ENCODE data around the gene FBXL17.

Gene FBXL17

GRCh38 chr5:107887166-107887943, 494.5 kb downstream of the FBXL17 start:
- DNase-seq: no peak

- DNase-seq: no peak
Observed at GRCh38 chr5:107885601-107886000, 496.3 kb downstream of the FBXL17 start.

- no peak for DNase-seq
Observed at GRCh38 chr5:107884871-107885270, 497.0 kb downstream of the FBXL17 start.

DNA sequence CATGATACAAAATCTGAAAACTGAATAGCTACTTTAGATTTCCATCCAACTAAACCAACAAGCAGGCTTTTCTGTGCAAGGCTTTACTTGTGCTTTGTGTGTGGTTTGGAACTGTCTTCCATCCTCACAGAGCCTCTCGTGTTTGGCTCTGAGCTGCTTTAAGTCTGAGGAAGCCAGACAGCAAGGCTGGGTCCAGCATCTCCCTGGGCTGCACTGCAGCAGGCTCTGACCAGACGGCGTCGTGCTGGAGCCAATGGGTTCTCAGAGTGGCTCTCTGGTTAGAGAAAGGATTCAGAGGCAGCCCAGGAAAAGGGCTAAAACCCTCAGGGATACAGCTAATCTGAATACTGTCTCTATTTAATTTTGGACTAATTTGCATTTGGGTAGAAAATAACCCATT, 503.2 kb downstream of the FBXL17 start:
- DNase-seq: peak in 1 of 2 donors; percentile 5

DNA sequence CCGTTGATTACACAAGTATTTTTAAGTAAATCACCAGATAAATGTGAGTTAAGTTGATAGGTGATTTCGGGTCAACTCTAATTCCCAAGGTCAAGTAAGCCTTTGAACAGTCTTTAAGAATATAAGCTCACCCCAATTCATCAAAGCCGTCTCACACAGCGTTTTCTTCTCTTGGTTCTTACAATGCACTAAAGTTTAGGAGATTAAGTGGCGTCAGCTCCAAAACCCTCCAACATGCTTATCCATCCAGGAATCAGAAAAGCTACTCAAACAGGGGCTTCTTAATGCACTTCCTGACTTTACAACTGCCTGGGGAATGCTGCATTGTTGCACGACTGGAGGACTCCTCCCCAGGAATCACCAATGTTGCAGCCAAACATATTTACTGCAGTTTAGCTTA, 505.0 kb downstream of the FBXL17 start:
- DNase-seq: no peak

DNA sequence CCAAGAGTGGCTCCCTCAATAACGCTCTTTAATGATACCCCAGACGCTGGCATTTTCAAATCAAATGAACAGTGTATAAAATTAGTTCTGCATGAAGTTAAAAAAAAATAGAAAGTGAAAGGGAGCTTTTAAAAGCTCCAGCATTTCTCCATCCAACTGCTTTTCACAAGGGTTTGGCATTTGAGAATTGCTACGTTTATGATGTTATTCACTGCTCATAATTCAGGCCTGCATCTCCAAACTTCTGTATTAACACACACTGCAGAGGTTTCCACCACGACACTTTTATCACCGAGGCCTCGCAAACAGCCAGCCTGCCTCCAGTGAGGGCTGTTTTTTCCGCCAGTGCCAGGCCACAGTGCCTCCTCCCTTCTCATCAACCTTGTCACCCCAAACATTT, 505.6 kb downstream of the FBXL17 start:
- DNase-seq: no peak

- DNase-seq: no peak
Observed at GRCh38 chr5:107875833-107876232, 506.1 kb downstream of the FBXL17 start.

GRCh38 chr5:107874795-107875194, 507.1 kb downstream of the FBXL17 start:
- no peak for DNase-seq

DNA sequence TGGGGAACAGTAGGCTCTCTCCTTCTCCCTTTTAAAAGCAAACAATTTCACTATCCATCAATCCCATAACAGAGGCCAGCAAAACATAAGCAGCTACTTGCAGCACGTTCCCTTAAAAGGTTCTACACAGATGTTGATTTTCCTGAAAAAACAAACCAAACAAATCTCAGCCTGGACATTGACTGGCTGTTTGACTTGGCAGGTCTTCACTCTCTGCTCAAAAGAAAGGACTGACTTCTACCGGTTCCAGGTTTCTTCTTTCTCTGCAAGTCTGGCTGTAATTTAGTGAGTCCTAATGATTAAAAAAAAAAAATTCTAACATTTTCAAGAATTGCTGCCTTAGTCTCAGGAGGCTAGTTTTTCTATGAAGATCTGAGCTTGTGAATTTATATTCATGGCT, 508.0 kb downstream of the FBXL17 start:
- DNase-seq: no peak

DNA sequence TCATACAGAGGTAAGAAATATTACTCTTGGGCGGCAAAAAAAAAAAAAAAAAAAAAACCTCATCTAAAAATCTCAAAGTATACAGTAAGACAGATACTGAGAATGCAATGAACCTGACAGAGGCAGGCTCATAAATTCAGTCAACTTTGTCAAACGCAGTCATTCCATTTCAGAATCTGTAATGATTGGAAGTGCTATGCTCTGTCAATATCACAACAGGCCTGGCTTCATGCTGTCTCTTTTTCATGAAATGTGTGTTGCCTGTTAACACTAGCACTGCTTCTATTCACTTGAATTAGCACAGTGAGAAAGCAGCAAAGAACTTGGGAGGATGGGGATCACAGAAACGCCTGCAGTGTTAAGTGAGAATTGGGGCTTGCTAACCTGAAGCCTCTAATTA, 510.9 kb downstream of the FBXL17 start:
- DNase-seq: no peak

- no peak for DNase-seq
Observed at GRCh38 chr5:107869438-107870115, 512.3 kb downstream of the FBXL17 start.

- DNase-seq: no peak
Observed at GRCh38 chr5:107868650-107869409, 513.1 kb downstream of the FBXL17 start.

GRCh38 chr5:107867266-107867665, 514.6 kb downstream of the FBXL17 start:
- no peak for DNase-seq

DNA sequence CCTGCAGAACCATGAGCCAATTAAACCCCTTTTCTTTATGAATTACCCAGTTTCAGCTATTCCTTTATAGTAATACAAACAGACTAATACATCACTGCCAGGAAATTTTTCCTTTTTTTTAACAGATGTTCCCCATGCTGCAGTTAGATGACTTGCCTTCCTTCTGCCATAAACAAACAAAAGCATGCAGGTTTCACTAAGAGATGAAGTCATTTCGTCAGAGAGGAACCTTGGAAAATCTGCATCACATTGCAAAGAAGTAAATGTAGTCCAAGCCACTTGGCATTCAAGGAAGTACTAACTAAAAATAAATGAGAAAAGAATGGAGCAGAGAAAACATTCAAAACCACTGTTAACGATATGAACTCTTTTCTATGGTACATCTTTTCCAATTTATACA, 517.1 kb downstream of the FBXL17 start:
- no peak for DNase-seq

GRCh38 chr5:107863125-107863524, 518.8 kb downstream of the FBXL17 start:
- DNase-seq: no peak

GRCh38 chr5:107861565-107861964, 520.3 kb downstream of the FBXL17 start:
- DNase-seq: no peak

GRCh38 chr5:107860044-107860443, 521.9 kb downstream of the FBXL17 start:
- DNase-seq: no peak

DNA sequence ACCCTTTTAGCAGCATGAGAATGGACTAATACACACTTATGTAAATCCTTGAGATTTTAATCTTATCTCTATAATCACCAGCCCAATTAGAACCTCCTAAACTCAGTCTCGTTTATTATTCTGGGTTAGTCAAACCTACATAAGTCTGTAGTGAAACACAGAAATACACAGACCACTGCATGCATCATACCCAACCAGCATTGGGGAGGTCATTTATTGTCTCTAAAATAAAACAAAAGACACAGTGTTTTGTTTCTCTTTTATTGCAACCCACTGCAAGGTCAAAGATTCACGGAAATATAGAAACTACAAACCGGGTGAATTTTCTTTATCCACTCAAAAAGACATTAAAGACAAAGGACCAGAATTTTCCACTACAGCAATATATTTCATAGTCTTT, 523.1 kb downstream of the FBXL17 start:
- no peak for DNase-seq

- DNase-seq: no peak
Observed at GRCh38 chr5:107858324-107858723, 523.6 kb downstream of the FBXL17 start.

- DNase-seq: no peak
Observed at GRCh38 chr5:107857785-107858184, 524.1 kb downstream of the FBXL17 start.

DNA sequence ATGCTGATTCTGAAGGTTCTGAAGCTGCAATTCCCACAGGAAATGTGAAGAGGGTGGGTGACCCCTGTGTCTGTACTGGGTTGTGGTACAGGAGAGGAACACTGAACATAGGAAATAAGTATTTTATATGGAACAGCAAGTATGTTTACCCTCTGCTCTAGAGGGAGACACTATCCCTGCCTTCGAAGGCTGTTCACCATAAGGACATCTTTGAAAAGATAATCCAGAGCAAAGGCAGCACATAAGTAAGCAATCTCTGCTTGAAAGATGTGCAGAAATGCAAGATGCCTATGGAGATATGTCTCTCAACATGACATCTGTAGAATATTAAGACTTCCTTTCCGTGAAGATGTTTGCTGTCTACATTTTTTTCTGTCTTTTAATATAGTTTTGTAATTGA, 526.7 kb downstream of the FBXL17 start:
- DNase-seq: no peak

- no peak for DNase-seq
Observed at GRCh38 chr5:107853696-107854095, 528.2 kb downstream of the FBXL17 start.

GRCh38 chr5:107853031-107853430, 528.9 kb downstream of the FBXL17 start:
- DNase-seq: no peak

DNA sequence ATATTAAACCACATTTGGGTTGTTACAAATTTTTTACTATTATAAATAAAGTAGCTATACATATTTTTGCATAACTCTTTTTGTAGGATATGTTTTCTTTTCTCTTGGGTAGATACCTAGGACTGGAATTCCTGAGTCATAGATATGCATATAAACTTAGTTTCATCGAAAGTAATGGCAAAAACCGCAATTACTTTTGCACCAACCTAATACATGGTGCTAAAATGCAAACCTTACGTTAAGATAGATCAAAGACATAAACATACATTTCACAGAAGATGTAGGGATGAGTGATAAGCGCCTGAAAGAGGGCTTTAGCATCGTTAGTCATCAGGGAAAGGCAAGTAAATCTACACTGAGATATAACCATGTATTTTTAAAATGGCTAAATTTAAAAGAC, 532.8 kb downstream of the FBXL17 start:
- no peak for DNase-seq

Measured in hippocampal formation (tissue), 2 donors.